H1 (cell line): ENCODE data around the gene PRKCH. TPM values are rescaled to one million over a fixed set of nuclear protein-coding genes. Genes with fewer than 3 reads are reported as not detected.

Experiments used
- CTCF ChIA-PET: fragments of 300-600 bp; sonication (Branson Sonifier 250); formaldehyde crosslinking; loops from one replicate; lab custom pipeline; 2021; ENCODE audit not compliant: partially characterized antibody; lab: Charles Lee
- POLR2A ChIA-PET: fragments of 300-600 bp; sonication (Branson Sonifier 250); formaldehyde crosslinking; loops from one replicate; lab custom pipeline; 2021; ENCODE audit warnings: inconsistent platforms; ENCODE audit not compliant: partially characterized antibody; lab: Charles Lee
- DNase-seq, 2 experiments: peaks; one replicate each; pipeline versions ENCODE4 v3.0.0 to v3.0.0-alpha.2; 2010 to 2022; ENCODE audit warnings: low spot score in 2 of 2, low read depth in 1 of 2, mixed read lengths in 1 of 2
- FAIRE-seq: peaks from 2 replicates; lab custom pipeline; 2011; peaks lifted over from hg19 to GRCh38; lab: Jason Lieb, UNC
- H2AFZ ChIP-seq: 2 replicates; pipeline ENCODE4 v1.8.1; 2012; ENCODE audit warnings: low read length, inconsistent platforms
- H2AK5ac ChIP-seq: 2 replicates; pipeline ENCODE4 v1.6.1; 2013; ENCODE audit warnings: low read depth, low read length
- H2BK120ac ChIP-seq: replicated peaks from 2 replicates; pipeline ENCODE3; 2013; ENCODE audit warnings: low read depth, low read length, inconsistent platforms
- H2BK12ac ChIP-seq: 2 replicates; pipeline ENCODE4 v1.6.1; 2013; ENCODE audit warnings: low read depth, low read length
- H2BK15ac ChIP-seq: 2 replicates; pipeline ENCODE4 v1.6.1; 2013; ENCODE audit warnings: low read length
- H2BK20ac ChIP-seq: 2 replicates; pipeline ENCODE4 v1.6.1; 2013; ENCODE audit warnings: low read length
- H2BK5ac ChIP-seq: 2 replicates; pipeline ENCODE4 v1.6.1; 2013; ENCODE audit warnings: low read depth, low read length
- H3K14ac ChIP-seq: 2 replicates; pipeline ENCODE4 v1.6.1; 2013; ENCODE audit warnings: inconsistent platforms; ENCODE audit not compliant: insufficient read length
- H3K18ac ChIP-seq: 2 replicates; pipeline ENCODE4 v1.6.1; 2013; ENCODE audit warnings: low read length; ENCODE audit errors: extremely low read depth
- H3K23ac ChIP-seq: 2 replicates; pipeline ENCODE4 v1.6.1; 2013; ENCODE audit warnings: inconsistent platforms; ENCODE audit not compliant: insufficient read length
- H3K23me2 ChIP-seq: 2 replicates; pipeline ENCODE4 v1.6.1; 2013; ENCODE audit warnings: low read depth, low read length
- H3K27ac ChIP-seq: 2 replicates; pipeline ENCODE4 v1.6.1; 2011; ENCODE audit warnings: low read depth, low read length, inconsistent platforms
- H3K27me3 ChIP-seq, 4 experiments: replicated peaks in 1 of 4; 1 replicate in 1 of 4; 2 replicates in 3 of 4; pipeline versions ENCODE4 v1.6.1 to v1.8.1; 2011 to 2013; ENCODE audit warnings: low read length in 3 of 4, mild to moderate bottlenecking in 3 of 4, inconsistent platforms in 2 of 4, mixed read lengths in 2 of 4, moderate library complexity in 1 of 4; ENCODE audit not compliant: control insufficient read depth in 3 of 4, insufficient read depth in 3 of 4; ENCODE audit errors: extremely low read depth in 1 of 4
- H3K36me3 ChIP-seq, 4 experiments: 2 replicates each; pipeline versions ENCODE4 v1.6.1 to v1.8.1; 2011 to 2013; ENCODE audit warnings: mild to moderate bottlenecking in 4 of 4, low read length in 3 of 4, moderate library complexity in 2 of 4, control low read depth in 1 of 4, inconsistent platforms in 1 of 4; ENCODE audit not compliant: insufficient read depth in 4 of 4, control insufficient read depth in 2 of 4
- H3K4ac ChIP-seq: replicated peaks from 2 replicates; pipeline ENCODE3; 2013; ENCODE audit warnings: low read length, low read depth, mixed read lengths, inconsistent platforms; ENCODE audit not compliant: insufficient read length
- H3K4me1 ChIP-seq, 4 experiments: replicated peaks in 1 of 4; 1 replicate in 1 of 4; 2 replicates in 3 of 4; pipeline versions ENCODE4 v1.6.1 to v1.8.1; 2011 to 2013; ENCODE audit warnings: low read length in 3 of 4, inconsistent platforms in 2 of 4, mixed read lengths in 1 of 4; ENCODE audit not compliant: insufficient read depth in 4 of 4, control insufficient read depth in 3 of 4
- H3K4me2 ChIP-seq, 2 experiments: 2 replicates each; pipeline versions ENCODE4 v1.6.1 to v1.8.1; 2011 to 2013; ENCODE audit warnings: low read depth in 2 of 2, low read length in 2 of 2, control low read depth in 1 of 2, inconsistent platforms in 1 of 2, mild to moderate bottlenecking in 1 of 2; ENCODE audit not compliant: insufficient read depth in 1 of 2
- H3K4me3 ChIP-seq, 4 experiments: fragments of 200-600, 300-600 bp in 1 of 4; sonication (generic), shearing (Covaris generic), sonication (Bioruptor Twin) in 1 of 4; 2 replicates each; pipeline versions ENCODE4 v1.5.1 to v1.8.1; 2011 to 2016; ENCODE audit warnings: low read length in 4 of 4, low read depth in 3 of 4, control low read depth in 2 of 4, inconsistent platforms in 2 of 4, mild to moderate bottlenecking in 2 of 4, mixed read lengths in 1 of 4, moderate library complexity in 1 of 4; ENCODE audit not compliant: insufficient read depth in 2 of 4; ENCODE audit errors: extremely low read depth in 1 of 4
- H3K56ac ChIP-seq: replicated peaks from 2 replicates; pipeline ENCODE3; 2013; ENCODE audit warnings: low read depth, mild to moderate bottlenecking, mixed read lengths, low read length, inconsistent platforms; ENCODE audit not compliant: insufficient read length
- H3K79me1 ChIP-seq: 2 replicates; pipeline ENCODE4 v1.6.1; 2013; ENCODE audit warnings: low read depth, low read length, control low read depth
- H3K79me2 ChIP-seq, 2 experiments: 2 replicates each; pipeline versions ENCODE4 v1.6.1 to v1.8.1; 2012 to 2013; ENCODE audit warnings: low read length in 2 of 2, mild to moderate bottlenecking in 2 of 2, inconsistent platforms in 1 of 2; ENCODE audit not compliant: insufficient read depth in 2 of 2, control insufficient read depth in 1 of 2
- H3K9ac ChIP-seq, 4 experiments: replicated peaks in 1 of 4; 1 replicate in 1 of 4; 2 replicates in 3 of 4; pipeline versions ENCODE4 v1.6.1 to v1.8.1; 2011 to 2013; ENCODE audit warnings: low read depth in 3 of 4, low read length in 3 of 4, control low read depth in 2 of 4, mild to moderate bottlenecking in 2 of 4, moderate library complexity in 2 of 4, inconsistent platforms in 1 of 4; ENCODE audit errors: extremely low read depth in 1 of 4
- H3K9me3 ChIP-seq, 2 experiments: 2 replicates each; pipeline versions ENCODE4 v1.6.1 to v1.8.1; 2012 to 2013; ENCODE audit warnings: mild to moderate bottlenecking in 2 of 2, moderate library complexity in 2 of 2, control low read depth in 1 of 2, inconsistent platforms in 1 of 2, low read depth in 1 of 2, low read length in 1 of 2, mixed read lengths in 1 of 2; ENCODE audit not compliant: insufficient read depth in 2 of 2
- H4K20me1 ChIP-seq, 2 experiments: replicated peaks in 1 of 2; 2 replicates each; pipeline versions ENCODE3 to v1.8.1; 2011 to 2013; ENCODE audit warnings: inconsistent platforms in 2 of 2, low read length in 2 of 2, mild to moderate bottlenecking in 1 of 2; ENCODE audit not compliant: insufficient read depth in 2 of 2, control insufficient read depth in 1 of 2
- H4K5ac ChIP-seq: 2 replicates; pipeline ENCODE4 v1.6.1; 2013; ENCODE audit warnings: low read length, low read depth, mixed read lengths, inconsistent platforms; ENCODE audit not compliant: insufficient read length
- H4K8ac ChIP-seq: 2 replicates; pipeline ENCODE4 v1.8.0; 2013; ENCODE audit warnings: mild to moderate bottlenecking, moderate library complexity, low read length, inconsistent platforms; ENCODE audit not compliant: insufficient read depth; ENCODE audit errors: extremely low read depth
- H4K91ac ChIP-seq: replicated peaks from 2 replicates; pipeline ENCODE3; 2013; ENCODE audit warnings: low read length, mixed read lengths, inconsistent platforms; ENCODE audit not compliant: insufficient read length
- CTBP2 ChIP-seq: IDR thresholded peaks from 2 replicates; pipeline ENCODE4 v1.7.0; 2011; ENCODE audit warnings: borderline replicate concordance, mild to moderate bottlenecking, moderate library complexity, mixed read lengths, low read length; ENCODE audit not compliant: insufficient read depth, insufficient read length
- GABPA ChIP-seq: IDR thresholded peaks from 2 replicates; pipeline ENCODE4 v1.6.1; 2011; ENCODE audit warnings: mild to moderate bottlenecking, low read length, moderate library complexity, borderline replicate concordance; ENCODE audit not compliant: insufficient read depth
- HDAC2 ChIP-seq, 2 experiments: fragments of 300-600 bp in 1 of 2; sonication (generic) in 1 of 2; IDR thresholded peaks; 2 replicates each; pipeline ENCODE4 v1.6.1; 2011 to 2012; ENCODE audit warnings: low read depth in 2 of 2, low read length in 2 of 2, mild to moderate bottlenecking in 2 of 2, moderate library complexity in 2 of 2, borderline replicate concordance in 1 of 2, inconsistent platforms in 1 of 2
- KDM1A ChIP-seq: fragments of 200-600, 300-600 bp; sonication (generic); IDR thresholded peaks from 2 replicates; pipeline ENCODE4 v1.7.1; 2016; ENCODE audit warnings: mild to moderate bottlenecking, low read length, borderline replicate concordance
- KDM4A ChIP-seq: IDR thresholded peaks from one replicate; pipeline ENCODE4 v1.7.1; 2012; ENCODE audit warnings: low read depth, mild to moderate bottlenecking, moderate library complexity, low read length, inconsistent platforms; ENCODE audit not compliant: severe bottlenecking
- KDM5A ChIP-seq: fragments of 200-600 bp; IDR thresholded peaks from 2 replicates; pipeline ENCODE4 v1.7.1; 2012; ENCODE audit warnings: mild to moderate bottlenecking, low read length, inconsistent platforms, mixed read lengths
- NANOG ChIP-seq: IDR thresholded peaks from 2 replicates; pipeline ENCODE4 v1.6.1; 2011; ENCODE audit warnings: low read length, low read depth, mild to moderate bottlenecking, inconsistent platforms; ENCODE audit not compliant: insufficient read depth, poor library complexity, severe bottlenecking
- RAD21 ChIP-seq, 2 experiments: IDR thresholded peaks in 1 of 2; conservative IDR thresholded peaks in 1 of 2; 2 replicates each; pipeline ENCODE4 v1.6.1; 2011; ENCODE audit warnings: low read depth in 2 of 2, low read length in 2 of 2, improper control_type of control experiment in 1 of 2, inconsistent platforms in 1 of 2, mild to moderate bottlenecking in 1 of 2, moderate library complexity in 1 of 2
- RNF2 ChIP-seq: fragments of 200-900, 300-1000 bp; sonication (generic); IDR thresholded peaks from 2 replicates; pipeline ENCODE4 v1.7.1; 2016; ENCODE audit warnings: borderline replicate concordance, low read depth, mild to moderate bottlenecking, antibody characterized with exemption, low read length; ENCODE audit not compliant: poor library complexity, severe bottlenecking; ENCODE audit errors: missing control alignments
- SP4 ChIP-seq: IDR thresholded peaks from 2 replicates; pipeline ENCODE4 v1.6.1; 2012; ENCODE audit warnings: low read length, inconsistent platforms
- TAF1 ChIP-seq: IDR thresholded peaks from 2 replicates; pipeline ENCODE4 v1.6.1; 2011; ENCODE audit warnings: mild to moderate bottlenecking, low read depth, low read length
- WGBS, 2 experiments: shearing (Covaris generic) in 1 of 2; methylation state at CpG; one replicate each; pipeline versions ENCODE4 v1.1.6 to v1.1.7; 2013 to 2015; ENCODE audit warnings: low lambda C conversion rate in 2 of 2, mixed read lengths in 2 of 2, inconsistent platforms in 1 of 2, low coverage in 1 of 2, missing lambda C conversion rate in 1 of 2; ENCODE audit not compliant: insufficient replicate concordance in 2 of 2, insufficient coverage in 1 of 2, insufficient read length in 1 of 2; ENCODE audit errors: extremely low coverage in 1 of 2, missing lambda C conversion rate in 1 of 2; 5-methylcytosine and 5-hydroxymethylcytosine counted together
- polyA plus RNA-seq, 7 experiments: library from polyadenylated mRNA; depleted of rRNA in 3 of 7; stranded (reverse) in 5 of 7; unstranded in 2 of 7; fragments of >200 nt in 5 of 7; fragments of 200-250 nt in 2 of 7; gene quantifications; 1 replicate in 5 of 7; 2 replicates in 1 of 7; 4 replicates in 1 of 7; pipeline versions ENCODE4 v1.2.1 to v1.2.3, GENCODE V29; 2011 to 2013; ENCODE audit warnings: missing spikeins in 2 of 7, mixed read lengths in 2 of 7
- total RNA-seq: library from RNA; stranded (reverse); fragmentation: NEBNext Ultra II Directional; extraction: Animal tissue kit (Norgen Biotek cat#: 25700); gene quantifications from 2 replicates; pipeline ENCODE4 v1.2.1, GENCODE V29; 2021
- TF ChIP-seq, protein P1 (sequence below): IDR thresholded peaks from 2 replicates; pipeline ENCODE4 v1.6.1; 2012; ENCODE audit warnings: inconsistent platforms

Gene PRKCH
- total and polyA plus RNA-seq, 2 of the 8 experiments (the other 6 are each of a cell fraction or from before 2014, with no cell fraction given): 6.4 to 7.0 TPM

DNA sequence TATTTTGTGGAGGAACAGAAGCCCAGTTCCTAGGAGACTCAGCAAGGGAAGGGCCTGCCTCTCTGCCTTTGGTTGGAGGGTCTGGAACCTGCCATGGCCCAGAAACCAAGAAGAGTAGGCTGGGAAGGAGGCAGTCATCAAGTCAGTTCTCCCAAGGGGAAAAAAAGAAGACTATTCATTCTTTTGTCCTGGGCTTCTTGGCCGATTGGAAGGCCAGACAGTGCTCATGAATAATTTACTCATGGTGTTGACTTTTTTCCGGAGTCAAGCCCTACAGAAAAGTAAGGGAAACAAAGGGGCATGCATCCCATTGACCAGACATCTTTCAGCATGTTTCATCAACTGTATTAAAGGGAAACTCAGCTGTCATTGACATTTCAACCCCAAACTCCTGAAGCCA, 168.1 kb downstream of the PRKCH start:
- Histone ChIP-seq H2AK5ac (no peak overlapping the region), H3K4me1 (no peaks in the 10 kb centered on the region), H3K9ac (no peak overlapping the region), H4K20me1 (no peaks in the 10 kb centered on the region), H4K8ac (no peak overlapping the region), H3K27me3 (no peaks in the 10 kb centered on the region), H3K36me3 (no peaks in the 10 kb centered on the region; a peak in 1 of 8 replicates), H2BK5ac (no peak overlapping the region), H3K9me3 (no peaks in the 10 kb centered on the region), H3K4me3 (no peak overlapping the region), H2BK12ac (no peak overlapping the region), H2BK15ac (no peak overlapping the region), H2BK20ac (no peak overlapping the region), H3K79me1 (no peaks in the 10 kb centered on the region), H3K4ac (no peak overlapping the region), H2AFZ (no peak overlapping the region), H3K79me2 (no peaks in the 10 kb centered on the region), H3K56ac (no peak overlapping the region), H4K5ac (no peak overlapping the region), H3K23me2 (no peaks in the 10 kb centered on the region), H3K14ac (no peak overlapping the region), H4K91ac (no peak overlapping the region), H3K23ac (no peak overlapping the region), H3K4me2 (no peak overlapping the region), H2BK120ac (no peak overlapping the region), H3K27ac (no peak overlapping the region), H3K18ac (no peak overlapping the region)
- no peak for FAIRE-seq
- POLR2A ChIA-PET: interaction anchor here (3.0 kb wide), 1 partner anchor 10 kb away, joined by 11 read pairs; no protein-coding TSS in a partner anchor
- WGBS, 2 experiments: 89% methylated on average over 2 of the region's 2 CpGs; no CpG with 5 or more reads in 1 of the 2 experiments
- DNase-seq: no peak
- CTCF ChIA-PET: interaction anchor here (1.0 to 1.6 kb wide), 4 partner anchors 10 to 28 kb away, joined by 4 to 7 read pairs (median 4); no protein-coding TSS in a partner anchor
- TF ChIP-seq KDM1A: no peak
- TF ChIP-seq GABPA: no peak
- no peak for TF ChIP-seq RAD21 (IDR thresholded peaks at IDR 0.05 in 1 of 2, conservative IDR thresholded peaks at IDR 0.05 in 1 of 2; ENCODE audit: low read depth in 2 of 2, low read length in 2 of 2)
- no peak for TF ChIP-seq TAF1
- TF ChIP-seq SP4: no peak
- TF ChIP-seq RNF2: no peak
- TF ChIP-seq KDM4A: no peak
- TF ChIP-seq HDAC2 (IDR thresholded peaks at IDR 0.05; ENCODE audit: borderline replicate concordance in 1 of 2, low read depth in 2 of 2, low read length in 2 of 2): no peak
- no peak for TF ChIP-seq KDM5A
- no peak for TF ChIP-seq NANOG
- TF ChIP-seq CTBP2: no peak
- TF ChIP-seq, protein P1, sequence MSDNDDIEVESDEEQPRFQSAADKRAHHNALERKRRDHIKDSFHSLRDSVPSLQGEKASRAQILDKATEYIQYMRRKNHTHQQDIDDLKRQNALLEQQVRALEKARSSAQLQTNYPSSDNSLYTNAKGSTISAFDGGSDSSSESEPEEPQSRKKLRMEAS: no peak
